Breast epithelium (tissue), 4 donors: ENCODE measurements around the gene CLDN34. TPM values are rescaled to one million over a fixed set of nuclear protein-coding genes. Genes with fewer than 3 reads are reported as not detected.

Source experiments
- DNase-seq, 2 donors: peaks; one replicate each; pipeline ENCODE4 v3.0.0-alpha.2; 2019; ENCODE audit warnings: low spot score in 2 of 2
- H3K27ac ChIP-seq, 2 donors: fragments of 200-600 bp; sonication (generic) in 1 of 2; one replicate each; pipeline ENCODE4 v1.5.1; 2016 to 2019; ENCODE audit warnings: mild to moderate bottlenecking in 1 of 2
- H3K27me3 ChIP-seq, 2 donors: fragments of 200-600 bp; sonication (generic) in 1 of 2; one replicate each; pipeline versions ENCODE4 v1.5.1 to v1.6.0; 2017 to 2019; ENCODE audit warnings: control low read depth in 1 of 2, mild to moderate bottlenecking in 1 of 2
- H3K36me3 ChIP-seq: fragments of 200-600 bp; one replicate; pipeline ENCODE4 v1.5.1; 2019
- H3K4me1 ChIP-seq, 2 donors: fragments of 200-600 bp; sonication (generic); one replicate each; pipeline ENCODE4 v1.5.1; 2016 to 2019; ENCODE audit warnings: control low read depth in 1 of 2
- H3K4me3 ChIP-seq, 3 donors: fragments of 200-600 bp; sonication (generic); 1 replicate in 2 of 3; 2 replicates in 1 of 3; pipeline ENCODE4 v1.5.1; 2016 to 2019; ENCODE audit warnings: mild to moderate bottlenecking in 3 of 3, moderate library complexity in 2 of 3
- H3K9me3 ChIP-seq, 2 donors: fragments of 200-600 bp; sonication (generic) in 1 of 2; one replicate each; pipeline ENCODE4 v1.5.1; 2016 to 2019; ENCODE audit warnings: control low read depth in 1 of 2
- POLR2A ChIP-seq: fragments of 450-650 bp; IDR thresholded peaks from one replicate; pipeline ENCODE4 v1.6.1; 2016; ENCODE audit warnings: antibody characterized with exemption, mild to moderate bottlenecking, moderate library complexity
- POLR2AphosphoS5 ChIP-seq, 3 donors: sonication (generic); formaldehyde crosslinking; IDR thresholded peaks; one replicate each; pipeline ENCODE4 v1.6.1; 2017; ENCODE audit warnings: antibody characterized with exemption in 3 of 3
- intact Hi-C: fragments of 100-400 bp; cut with DNase I; formaldehyde crosslinking; loops from one replicate; pipeline ENCODE4 v1.15.1; 2023; ENCODE audit warnings: low total_unique reads
- total RNA-seq, 3 donors: library from RNA; depleted of rRNA; stranded (reverse); fragments of >200 nt; gene quantifications; one replicate each; pipeline ENCODE4 v1.1.0, GENCODE V29; 2016
- TF ChIP-seq, protein P1 (sequence below), 3 donors: fragments of 450-650 bp; IDR thresholded peaks; one replicate each; pipeline ENCODE4 v1.5.1; 2016 to 2017; ENCODE audit warnings: antibody characterized with exemption in 3 of 3, mild to moderate bottlenecking in 3 of 3, moderate library complexity in 3 of 3

CLDN34 gene
- total RNA-seq, 3 donors from 2014 or later = 0.98 TPM; not detected in 2

DNA sequence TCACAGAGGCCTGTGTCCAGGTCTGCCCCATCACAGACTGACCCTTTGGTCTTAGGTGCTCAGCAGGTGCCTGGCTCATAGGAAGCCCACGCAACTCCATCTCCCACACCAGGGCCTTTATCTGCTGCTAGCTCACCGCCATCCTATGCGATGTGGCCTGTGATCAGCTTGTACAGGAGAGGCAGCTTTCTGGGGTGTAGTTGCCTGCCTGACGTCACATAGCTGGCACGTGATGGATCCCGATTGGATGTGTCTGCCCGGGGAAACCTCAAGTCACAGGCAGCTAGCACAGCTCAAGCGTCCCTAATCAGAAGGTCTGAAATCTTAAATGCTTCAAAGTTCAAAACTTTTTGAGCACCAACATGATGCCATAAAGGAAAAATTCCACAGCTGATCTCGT, 41.2 kb upstream of the CLDN34 start:
- Histone ChIP-seq H3K4me1 (no peaks in the 10 kb centered on the region), H3K36me3 (no peaks in the 10 kb centered on the region), H3K9me3 (peaks cover 0 to under 1% of the 10 kb centered on the region in 2 donors), H3K4me3 (no peak overlapping the region), H3K27me3 (peaks cover 0 to 7% of the 10 kb centered on the region in 2 donors), H3K27ac (no peak overlapping the region)
- intact Hi-C loops = no loop called here
- DNase-seq = no peak
- TF ChIP-seq, protein P1, sequence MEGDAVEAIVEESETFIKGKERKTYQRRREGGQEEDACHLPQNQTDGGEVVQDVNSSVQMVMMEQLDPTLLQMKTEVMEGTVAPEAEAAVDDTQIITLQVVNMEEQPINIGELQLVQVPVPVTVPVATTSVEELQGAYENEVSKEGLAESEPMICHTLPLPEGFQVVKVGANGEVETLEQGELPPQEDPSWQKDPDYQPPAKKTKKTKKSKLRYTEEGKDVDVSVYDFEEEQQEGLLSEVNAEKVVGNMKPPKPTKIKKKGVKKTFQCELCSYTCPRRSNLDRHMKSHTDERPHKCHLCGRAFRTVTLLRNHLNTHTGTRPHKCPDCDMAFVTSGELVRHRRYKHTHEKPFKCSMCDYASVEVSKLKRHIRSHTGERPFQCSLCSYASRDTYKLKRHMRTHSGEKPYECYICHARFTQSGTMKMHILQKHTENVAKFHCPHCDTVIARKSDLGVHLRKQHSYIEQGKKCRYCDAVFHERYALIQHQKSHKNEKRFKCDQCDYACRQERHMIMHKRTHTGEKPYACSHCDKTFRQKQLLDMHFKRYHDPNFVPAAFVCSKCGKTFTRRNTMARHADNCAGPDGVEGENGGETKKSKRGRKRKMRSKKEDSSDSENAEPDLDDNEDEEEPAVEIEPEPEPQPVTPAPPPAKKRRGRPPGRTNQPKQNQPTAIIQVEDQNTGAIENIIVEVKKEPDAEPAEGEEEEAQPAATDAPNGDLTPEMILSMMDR (IDR thresholded peaks at IDR 0.05) = no peak
- TF ChIP-seq POLR2A (no peak), POLR2AphosphoS5 (IDR thresholded peaks at IDR 0.05) (no peak)

GRCh38 chrX:9927698-9928482, 39.3 kb upstream of the CLDN34 start:
- Histone ChIP-seq H3K4me3 (no peak overlapping the region), H3K4me1 (no peaks in the 10 kb centered on the region), H3K27me3 (peaks cover 0 to 12% of the 10 kb centered on the region in 2 donors), H3K9me3 (no peaks in the 10 kb centered on the region), H3K36me3 (no peaks in the 10 kb centered on the region), H3K27ac (no peak overlapping the region)
- no peak for TF ChIP-seq POLR2AphosphoS5 (IDR thresholded peaks at IDR 0.05)
- TF ChIP-seq POLR2A = no peak
- TF ChIP-seq, protein P1 (IDR thresholded peaks at IDR 0.05) = no peak
- intact Hi-C loops = no loop called here
- no peak for DNase-seq

DNA sequence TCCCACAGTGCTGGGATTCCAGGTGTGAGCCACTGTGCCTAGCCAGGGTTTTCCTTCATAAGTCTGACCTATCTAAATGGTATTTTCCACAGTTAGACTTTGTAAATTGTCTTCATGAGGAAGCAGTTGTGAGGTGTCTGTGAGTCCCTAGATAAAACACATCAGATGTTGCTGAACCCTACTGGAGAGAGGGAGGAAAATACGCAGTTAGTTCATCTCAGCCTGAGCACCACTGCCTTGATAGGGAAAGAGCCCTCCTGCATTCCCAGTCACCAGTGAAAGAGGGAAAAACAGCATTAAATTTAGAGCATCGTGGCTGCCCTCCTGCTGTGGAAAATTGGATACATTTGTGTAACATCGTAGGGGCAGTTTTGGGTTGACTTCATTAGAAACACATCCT, 31.7 kb upstream of the CLDN34 start:
- Histone ChIP-seq H3K9me3 (no peaks in the 10 kb centered on the region), H3K4me1 (no peaks in the 10 kb centered on the region), H3K4me3 (no peak overlapping the region), H3K27me3 (peaks cover 0 to 27% of the 10 kb centered on the region in 2 donors), H3K27ac (no peak overlapping the region), H3K36me3 (no peaks in the 10 kb centered on the region)
- intact Hi-C loops = no loop called here
- TF ChIP-seq POLR2A (no peak), POLR2AphosphoS5 (IDR thresholded peaks at IDR 0.05) (no peak)
- TF ChIP-seq, protein P1 (IDR thresholded peaks at IDR 0.05) = no peak
- DNase-seq = no peak

- H3K9me3 ChIP-seq = no peaks in the 10 kb centered on the region
- H3K4me3 ChIP-seq = no peak overlapping the region
- no peaks in the 10 kb centered on the region for H3K36me3 ChIP-seq
- H3K4me1 ChIP-seq = no peaks in the 10 kb centered on the region
- no peak overlapping the region for H3K27ac ChIP-seq
- H3K27me3 ChIP-seq = peaks cover 0 to 22% of the 10 kb centered on the region in 2 donors
- TF ChIP-seq POLR2A (no peak), POLR2AphosphoS5 (IDR thresholded peaks at IDR 0.05) (no peak)
- TF ChIP-seq, protein P1 (IDR thresholded peaks at IDR 0.05) = no peak
- no peak for DNase-seq
- intact Hi-C loops = no loop called here
Measured at GRCh38 chrX:9937761-9938160, 29.4 kb upstream of the CLDN34 start.

DNA sequence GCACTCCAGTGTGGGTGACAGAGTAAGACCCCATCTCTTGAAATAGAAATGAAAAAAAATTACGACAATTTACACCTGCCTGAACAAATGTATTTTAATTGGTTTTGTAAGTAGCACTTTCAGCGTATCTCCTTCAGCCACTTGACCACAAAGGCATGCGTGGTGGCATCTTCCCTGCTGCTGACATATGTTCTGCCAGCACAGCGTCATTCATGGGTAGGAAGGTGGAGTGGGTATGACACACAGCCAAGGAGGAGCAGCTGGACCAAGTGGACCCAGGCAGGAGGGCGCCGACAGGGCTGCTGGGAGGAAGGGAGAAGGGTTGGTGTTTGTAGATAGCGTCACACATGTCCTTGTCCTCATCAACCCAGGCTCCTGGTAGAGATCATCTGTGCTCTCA, 28.6 kb upstream of the CLDN34 start:
- Histone ChIP-seq H3K4me1 (no peaks in the 10 kb centered on the region), H3K36me3 (no peaks in the 10 kb centered on the region), H3K27ac (no peak overlapping the region), H3K4me3 (no peak overlapping the region), H3K27me3 (peaks cover 0 to 22% of the 10 kb centered on the region in 2 donors), H3K9me3 (no peaks in the 10 kb centered on the region)
- TF ChIP-seq POLR2AphosphoS5 (IDR thresholded peaks at IDR 0.05) (no peak), POLR2A (no peak)
- TF ChIP-seq, protein P1 (IDR thresholded peaks at IDR 0.05) = no peak
- intact Hi-C loops = no loop called here
- DNase-seq = no peak
